NOMO-1 treated with dmso at 0.1 percent for 144 hours (cell line): ENCODE data around the gene BBS2.
A peak's percentile ranks its signal among the peaks of the same experiment; 100 is the strongest.

Experiments used
- DNase-seq: peaks from one replicate; lab custom pipeline; 2025; ENCODE audit not compliant: unreplicated experiment; lab: John Stamatoyannopoulos, UW

Gene BBS2, protein sequence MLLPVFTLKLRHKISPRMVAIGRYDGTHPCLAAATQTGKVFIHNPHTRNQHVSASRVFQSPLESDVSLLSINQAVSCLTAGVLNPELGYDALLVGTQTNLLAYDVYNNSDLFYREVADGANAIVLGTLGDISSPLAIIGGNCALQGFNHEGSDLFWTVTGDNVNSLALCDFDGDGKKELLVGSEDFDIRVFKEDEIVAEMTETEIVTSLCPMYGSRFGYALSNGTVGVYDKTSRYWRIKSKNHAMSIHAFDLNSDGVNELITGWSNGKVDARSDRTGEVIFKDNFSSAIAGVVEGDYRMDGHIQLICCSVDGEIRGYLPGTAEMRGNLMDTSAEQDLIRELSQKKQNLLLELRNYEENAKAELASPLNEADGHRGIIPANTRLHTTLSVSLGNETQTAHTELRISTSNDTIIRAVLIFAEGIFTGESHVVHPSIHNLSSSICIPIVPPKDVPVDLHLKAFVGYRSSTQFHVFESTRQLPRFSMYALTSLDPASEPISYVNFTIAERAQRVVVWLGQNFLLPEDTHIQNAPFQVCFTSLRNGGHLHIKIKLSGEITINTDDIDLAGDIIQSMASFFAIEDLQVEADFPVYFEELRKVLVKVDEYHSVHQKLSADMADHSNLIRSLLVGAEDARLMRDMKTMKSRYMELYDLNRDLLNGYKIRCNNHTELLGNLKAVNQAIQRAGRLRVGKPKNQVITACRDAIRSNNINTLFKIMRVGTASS

DNA sequence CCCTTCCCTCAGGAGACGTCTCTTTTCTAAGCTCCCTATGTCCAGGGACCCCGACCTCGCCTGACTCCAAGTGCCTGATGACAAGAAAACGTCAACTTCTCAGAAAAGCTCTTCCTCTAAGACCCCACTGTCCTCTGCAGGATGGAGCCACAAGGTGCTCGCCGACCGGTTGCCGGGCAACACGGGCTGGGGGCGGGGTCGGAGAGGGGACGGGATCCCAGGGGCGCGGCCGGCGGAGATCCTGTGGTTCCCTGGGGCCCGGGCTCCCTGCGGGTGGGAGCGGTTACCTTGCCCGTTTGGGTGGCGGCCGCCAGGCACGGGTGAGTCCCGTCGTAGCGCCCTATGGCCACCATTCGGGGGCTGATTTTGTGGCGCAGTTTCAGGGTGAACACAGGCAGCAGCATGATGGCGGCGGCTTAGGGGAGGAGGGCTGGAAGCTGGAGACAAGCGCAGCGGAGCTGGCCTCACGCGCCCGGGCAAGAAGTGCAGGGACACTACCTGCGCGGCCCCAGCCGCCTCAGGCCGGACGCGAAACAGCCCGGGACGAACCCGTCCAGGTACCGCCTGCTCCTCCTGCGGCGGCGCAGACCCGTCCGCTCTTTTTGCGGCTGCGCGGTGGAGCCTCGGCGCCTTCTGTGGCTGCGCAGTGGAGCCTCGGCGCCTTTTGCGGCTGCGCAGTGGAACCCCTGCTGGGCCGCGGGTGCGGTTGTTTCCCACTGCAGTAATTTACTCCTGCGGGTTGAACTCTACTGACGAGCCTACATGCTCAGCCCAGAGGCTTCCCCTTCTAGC lies at the start of gene BBS2:
TSS of gene BBS2 (minus strand) at position 566 of the 792 bp plus-strand sequence. CDS start at position 404, 162 bp downstream.
- peak; percentile 69 for DNase-seq

DNA sequence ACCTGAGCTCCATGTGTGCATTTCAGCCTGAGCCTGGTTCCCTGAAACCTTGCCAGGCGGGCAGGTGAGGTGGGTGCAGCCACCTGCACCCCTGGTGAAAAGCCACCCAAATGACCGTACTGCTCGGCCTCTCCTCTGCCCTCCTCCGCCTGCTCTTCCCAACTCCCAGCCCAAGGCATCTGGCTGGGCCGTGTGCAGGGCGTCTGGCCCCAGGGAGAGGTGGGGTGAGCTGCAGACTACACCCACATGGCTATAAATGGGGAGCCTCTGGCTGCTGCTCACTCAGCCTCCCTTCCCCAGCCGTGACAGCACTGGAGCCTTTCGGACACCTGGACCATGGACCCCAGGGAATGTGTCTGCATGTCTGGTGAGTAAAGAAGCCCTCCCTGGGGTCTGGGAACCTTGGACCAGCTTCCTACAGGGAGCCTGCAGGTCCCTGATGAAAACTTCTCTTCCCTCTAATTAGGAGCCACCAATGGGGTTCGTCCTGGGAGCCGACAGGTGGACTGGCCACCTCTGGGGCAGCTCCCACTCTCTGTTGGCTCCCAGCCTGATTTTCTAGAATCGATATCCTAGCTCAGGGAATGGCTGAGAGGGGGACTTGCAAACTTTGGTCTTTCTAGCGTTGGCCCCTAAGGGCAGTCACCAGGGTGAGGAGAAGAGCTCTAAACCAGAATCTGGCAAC lies 45.1 kb upstream of the BBS2 start, which contains the start of gene MT4:
TSS of gene MT4 (plus strand) at position 281 of the 685 bp plus-strand sequence. CDS start at position 337, 56 bp downstream.
- no peak for DNase-seq

DNA sequence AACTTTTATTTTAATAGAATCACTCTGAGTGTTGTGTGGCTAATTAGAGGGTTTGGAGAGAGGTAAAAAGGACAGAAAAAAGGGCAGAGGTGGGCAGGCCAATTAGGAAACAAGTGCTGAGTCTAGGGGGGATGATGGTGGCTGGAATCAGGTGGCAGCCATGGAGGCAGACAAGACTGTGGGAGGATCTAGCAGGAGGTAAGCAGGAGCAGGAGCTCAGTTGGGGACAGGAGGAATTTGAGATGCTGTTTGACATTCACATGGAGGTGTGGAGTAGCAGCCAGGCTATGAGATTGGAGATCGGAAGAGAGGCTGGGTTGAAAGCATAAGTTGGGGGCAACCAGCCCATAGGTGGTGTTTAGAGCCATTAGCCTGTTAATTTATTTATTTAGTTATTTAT lies 41.3 kb upstream of the BBS2 start:
- no peak for DNase-seq

DNA sequence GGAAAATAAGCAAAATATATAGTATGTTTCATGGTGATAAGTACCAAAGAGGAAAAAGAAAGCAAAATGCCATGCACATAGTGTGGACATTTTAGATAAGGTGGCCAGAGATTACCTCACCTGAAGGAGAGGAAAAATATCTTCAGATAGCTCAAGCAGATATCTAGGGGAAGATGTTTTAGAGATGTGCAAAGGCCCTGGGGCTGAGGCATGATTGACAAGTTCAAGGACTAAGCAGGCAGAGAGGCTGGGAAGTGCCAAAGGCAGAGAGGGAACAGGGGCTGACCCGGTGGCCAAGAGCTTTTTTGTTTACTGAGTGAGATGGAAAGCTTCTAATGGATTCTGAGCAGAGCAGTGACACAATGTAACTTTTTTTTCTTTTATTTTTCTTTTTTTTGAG lies 40.6 kb upstream of the BBS2 start:
- DNase-seq: no peak

DNA sequence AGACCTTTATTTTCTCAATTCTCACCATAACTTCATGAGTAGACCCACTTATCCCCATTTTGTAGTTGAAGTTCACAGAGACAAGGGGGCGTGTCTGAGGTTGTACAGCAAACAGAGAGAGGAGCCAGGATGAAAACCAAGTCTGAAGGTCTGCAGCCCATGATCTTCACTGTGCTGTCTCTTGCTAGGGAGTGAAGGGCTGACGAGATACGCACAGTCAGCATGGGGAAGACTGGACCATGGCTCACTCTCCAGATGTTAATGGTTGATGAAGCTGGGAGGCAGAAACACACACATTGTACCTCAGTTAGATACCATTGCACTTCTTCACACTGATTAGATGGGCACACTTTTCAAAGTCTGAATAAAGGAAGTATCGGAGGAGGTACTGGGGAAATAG lies 39.3 kb upstream of the BBS2 start:
- no peak for DNase-seq

DNA sequence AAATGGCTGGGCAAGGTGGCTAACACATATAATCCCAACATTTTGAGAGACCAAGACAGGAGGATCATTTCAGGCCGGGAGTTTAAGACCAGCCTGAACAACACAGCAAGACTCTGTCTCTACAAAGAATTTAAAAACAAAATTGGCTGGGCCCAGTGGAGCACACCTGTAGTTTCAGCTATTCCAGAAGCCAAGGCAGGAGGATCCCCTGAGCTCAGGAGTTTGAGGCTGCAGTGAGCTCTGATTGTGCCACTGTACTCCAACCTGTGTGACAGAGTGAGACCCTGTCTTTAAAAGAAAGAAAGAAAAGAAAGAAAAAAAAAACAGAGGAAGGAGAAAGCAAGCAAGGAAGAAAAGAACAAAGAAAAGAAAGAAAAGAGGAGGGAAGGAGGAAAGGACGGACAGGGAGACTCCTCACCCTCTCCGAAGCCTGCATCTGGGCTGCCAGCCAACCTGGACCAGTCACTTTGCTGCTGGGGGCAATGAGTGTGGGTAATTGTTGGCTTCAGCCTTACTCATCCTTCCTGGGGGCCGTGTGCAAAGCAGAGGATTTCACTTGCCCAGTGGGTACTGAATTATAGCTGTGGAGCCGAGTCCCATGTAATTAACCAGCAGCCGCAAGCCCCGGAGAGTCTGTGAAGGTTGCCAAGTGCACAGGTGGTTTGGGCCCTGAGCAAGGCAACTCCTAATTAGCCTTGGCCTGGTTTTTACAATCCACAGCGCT lies 38.4 kb upstream of the BBS2 start:
- no peak for DNase-seq

DNA sequence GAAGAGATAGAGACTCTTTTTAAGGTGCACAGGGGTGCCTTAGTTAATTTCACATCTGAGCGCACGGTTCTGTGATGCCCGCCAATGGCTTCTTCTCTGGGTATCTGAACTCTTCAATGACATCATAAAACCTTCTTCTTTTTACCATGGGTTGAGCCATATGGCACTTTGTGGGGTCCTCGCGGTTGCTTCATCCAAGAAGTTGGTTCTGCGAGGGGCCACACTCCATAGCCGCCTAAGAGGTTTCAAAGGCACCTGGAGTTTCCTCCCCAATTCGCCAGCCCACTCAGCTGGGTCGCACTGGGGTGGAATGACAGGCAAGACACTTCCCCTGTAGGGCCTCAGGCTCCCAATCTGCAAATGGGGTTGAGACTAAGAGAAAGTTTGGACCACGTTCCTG lies 34.6 kb upstream of the BBS2 start:
- no peak for DNase-seq

DNA sequence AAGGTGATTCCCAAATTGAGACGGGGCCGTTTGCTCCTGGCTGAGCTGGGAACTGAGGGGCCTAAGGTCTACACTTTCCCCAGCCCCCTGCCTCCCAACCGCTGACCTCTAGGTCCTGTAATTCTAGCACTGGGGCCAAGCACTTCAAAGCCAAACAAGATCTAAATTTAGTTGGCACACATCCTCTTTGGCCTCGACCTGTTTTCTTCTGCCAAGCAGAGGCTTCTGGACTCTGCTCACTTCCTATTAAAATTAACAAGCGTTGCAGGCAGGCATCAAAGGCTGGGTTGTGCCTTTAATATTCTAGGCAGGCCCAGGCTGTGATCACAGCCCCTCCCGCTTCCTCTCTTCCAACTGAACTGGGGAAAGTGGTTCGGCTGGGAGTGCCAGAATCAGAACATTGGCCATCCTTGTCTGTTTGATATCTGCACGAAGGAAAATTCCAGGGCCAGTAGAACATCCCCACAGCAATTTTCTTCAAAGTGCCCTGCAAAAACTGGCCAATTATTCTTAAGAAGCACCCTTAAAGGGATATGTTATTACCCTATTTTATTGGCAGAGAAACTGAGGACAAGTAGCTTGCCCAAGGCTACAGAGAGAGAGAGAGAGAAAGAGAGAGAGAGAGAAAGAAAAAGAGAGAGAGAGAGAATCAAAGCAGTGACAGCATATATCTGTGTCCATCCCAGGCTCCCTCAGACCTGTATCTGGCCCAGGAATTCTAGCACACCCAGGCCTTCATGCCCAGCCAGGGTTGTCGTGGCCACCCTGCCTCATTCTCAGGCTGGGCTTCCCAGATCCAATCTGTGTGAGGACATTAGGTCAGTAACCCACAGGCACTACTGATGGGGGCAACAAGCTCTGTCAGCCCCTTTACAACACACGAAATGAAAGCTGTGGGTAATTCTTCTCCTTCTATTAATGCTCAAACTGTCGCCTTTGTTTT lies 32.2 kb upstream of the BBS2 start:
- DNase-seq: peak; percentile 62

DNA sequence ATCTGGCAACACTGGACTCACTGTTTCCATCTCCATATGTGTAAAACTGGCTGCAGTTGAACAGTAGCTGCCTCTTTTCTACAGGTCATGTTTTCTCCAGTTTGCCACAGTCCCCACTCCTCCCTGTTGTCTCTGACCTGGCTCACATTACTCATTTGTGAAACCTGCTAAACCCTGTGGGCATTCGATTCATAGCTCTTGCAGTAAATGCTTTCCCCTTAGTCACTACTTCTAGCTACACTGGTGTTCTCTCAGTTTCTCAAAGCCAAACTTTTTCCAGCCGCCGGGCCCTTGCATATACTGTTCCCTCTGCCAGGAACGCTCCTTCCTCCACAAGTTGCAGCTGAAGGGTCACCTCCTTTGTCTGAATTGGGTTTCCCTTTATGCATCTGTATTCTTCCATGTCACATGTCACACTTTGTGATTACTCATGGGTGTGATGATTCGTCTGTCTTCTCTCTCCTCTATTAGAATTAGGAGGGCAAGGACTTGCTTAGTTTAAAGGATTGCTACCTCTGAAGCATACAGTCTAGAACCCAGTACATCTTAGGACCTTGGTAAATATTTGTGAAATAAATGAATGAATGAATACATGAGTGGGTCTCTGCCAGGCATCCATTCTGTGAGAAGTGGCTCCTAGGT lies 30.0 kb upstream of the BBS2 start:
- no peak for DNase-seq

DNA sequence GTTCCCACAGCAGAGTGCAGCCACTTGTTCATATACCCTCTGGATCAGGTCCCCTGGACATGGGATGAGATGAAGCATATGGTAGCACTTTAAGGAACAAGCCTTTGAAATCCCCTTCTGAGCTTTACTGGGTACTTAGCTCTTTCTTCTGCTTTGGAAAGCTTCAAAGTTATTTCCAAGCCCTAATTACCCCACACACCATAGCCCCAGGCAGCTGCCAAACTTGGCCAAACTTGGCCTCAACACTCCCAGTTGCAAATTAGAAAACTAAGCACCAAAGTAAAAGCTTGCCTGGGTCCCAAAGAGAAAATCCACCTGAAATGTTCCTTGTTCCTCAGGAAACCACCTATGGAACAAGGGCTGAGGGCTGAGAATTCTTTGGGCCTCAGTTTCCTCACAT lies 29.3 kb upstream of the BBS2 start:
- no peak for DNase-seq

DNA sequence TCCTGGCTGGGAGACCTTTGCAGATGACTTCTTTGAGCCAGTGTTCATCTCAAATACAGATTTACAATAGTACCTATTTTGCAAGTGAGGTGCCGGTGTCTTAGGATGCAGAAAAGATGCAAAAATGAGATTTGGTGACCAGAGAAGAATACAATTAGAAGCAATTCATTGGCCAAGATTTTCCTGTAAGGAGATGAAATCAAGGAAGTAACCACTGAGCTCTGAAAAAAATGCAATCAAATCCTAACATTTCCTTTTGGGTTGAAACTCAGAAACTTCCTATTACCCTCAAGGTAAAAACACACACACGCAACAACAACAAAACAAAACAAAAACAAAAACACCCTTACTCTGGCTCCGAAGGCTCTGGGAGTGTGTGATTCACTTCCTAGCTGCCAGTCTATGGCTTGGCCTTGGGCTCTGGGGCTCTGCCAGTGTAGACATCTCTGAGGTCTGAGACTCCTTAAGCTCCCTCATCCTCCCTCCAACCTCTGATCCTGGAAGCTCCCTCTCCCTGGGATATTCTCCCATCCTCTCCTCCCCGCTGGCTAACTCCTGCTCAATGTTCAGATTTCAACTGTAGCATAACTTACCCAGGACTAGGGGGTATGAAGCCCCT lies 28.2 kb upstream of the BBS2 start:
- no peak for DNase-seq

DNA sequence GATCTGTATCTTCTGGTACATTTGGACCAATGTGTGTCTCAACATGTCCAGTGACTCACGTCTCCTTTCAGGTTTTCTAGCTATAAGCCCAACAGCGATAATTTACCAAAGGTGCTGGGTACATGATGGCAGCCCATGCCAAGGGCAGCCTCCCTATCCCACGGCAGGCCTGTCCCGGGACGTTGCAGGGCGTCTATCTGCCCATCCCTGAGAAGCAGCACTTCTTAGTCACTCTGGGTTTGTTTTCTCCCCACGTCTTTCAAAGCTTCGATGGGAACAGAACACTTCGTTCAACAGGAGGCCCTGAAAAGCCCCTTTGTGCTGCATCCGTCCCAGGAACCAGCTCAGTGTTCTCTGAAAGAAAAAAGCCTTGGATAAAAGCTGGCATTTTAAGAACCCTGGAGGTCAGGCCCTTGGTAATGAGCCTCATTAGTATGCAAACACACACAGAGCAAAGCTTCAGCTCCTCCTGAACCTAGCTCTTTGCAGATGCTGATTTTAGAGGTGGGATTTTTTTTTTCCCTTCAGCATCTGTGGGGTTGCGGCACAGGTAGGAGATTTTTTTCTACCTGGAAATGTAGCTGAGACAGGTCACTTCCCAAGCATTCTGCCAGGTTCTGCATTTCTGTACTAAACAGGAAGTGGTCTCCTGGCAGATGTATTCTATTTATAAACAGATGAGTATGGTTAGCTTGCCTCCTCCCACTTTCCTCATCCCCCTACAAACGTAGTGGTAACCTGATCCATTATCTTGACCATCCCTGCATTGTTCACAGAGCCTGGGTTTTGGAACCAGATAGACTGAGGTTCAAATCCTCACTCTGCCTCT lies 27.5 kb upstream of the BBS2 start:
- no peak for DNase-seq

DNA sequence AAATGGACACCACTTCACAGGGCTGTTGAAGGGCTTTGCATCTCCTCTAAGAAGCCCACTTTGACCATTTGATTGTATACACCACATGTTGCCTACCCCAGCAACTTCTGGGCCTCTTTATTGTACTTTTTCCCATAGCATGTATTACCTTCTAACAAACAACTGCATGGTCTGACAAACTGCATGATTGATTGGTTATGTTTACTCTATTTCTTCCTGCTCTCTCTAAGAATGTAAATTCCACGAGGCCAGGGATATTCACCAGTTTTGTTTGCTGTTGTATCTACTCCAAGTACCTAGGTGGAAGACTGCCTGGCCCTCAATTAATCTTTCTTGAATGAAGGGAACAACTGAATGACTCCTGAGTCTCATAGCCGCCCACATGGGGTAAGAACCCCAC lies 22.2 kb upstream of the BBS2 start:
- DNase-seq: no peak

DNA sequence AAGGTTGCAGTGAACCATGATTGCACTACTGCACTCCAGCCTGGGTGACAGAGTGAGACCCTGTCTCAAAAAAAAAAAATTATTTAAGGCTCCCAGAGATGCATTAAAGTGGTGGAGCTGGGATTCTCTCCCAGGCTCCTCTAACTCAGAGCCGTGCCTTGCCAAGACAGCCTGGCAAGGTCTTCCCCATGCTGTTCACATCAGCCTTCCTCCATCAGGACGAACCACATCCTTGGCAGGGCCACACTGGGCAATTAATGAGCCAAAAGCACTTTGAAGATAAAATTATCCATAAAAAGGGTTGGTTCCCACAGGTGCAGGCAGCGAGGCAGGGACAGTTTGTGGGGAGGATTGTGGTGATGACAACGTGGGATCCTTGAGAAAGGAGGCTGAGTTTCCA lies 19.8 kb upstream of the BBS2 start:
- DNase-seq: no peak

DNA sequence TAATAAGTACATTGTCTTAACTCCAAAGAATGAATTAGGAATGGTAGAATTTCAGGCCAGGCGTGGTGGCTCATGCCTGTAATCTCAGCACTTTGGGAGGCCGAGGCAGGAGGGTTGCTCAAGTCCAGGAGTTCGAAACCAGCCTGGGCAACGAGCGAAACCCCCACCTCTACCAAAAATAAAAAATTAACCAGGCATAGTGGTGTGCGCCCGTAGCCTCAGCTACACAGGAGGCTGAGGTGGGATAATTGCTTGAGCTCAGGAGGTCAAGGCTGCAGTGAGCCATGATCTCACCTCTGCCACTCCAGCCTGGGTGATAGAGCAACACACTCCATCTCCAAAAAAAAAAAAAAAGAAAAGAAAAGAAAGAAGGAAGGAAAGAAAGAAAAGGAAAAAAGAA lies 18.5 kb upstream of the BBS2 start:
- DNase-seq: no peak

DNA sequence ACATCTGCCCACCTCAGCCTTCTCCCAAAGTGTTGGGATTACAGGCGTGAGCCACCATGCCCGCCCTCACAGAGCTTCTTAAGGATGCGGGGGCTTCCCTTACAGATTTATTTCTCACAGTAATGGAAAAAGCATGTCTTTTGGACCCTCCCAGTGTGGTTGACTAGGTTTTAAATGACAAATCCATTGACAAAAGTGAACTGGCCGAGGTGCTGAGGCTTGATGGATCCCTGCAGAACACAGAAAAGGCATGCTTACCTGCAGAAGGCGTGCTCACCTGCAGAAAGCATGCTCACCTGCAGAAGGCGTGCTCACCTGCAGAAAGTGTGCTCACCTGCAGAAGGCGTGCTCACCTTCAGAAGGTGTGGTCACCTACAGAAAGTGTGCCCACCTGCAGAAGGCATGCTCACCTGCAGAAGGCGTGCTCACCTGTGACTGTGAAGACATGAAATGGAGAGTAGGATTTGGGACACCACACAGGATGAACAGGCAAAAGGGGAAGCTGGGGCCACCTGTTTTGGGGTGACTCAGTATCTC lies 15.1 kb upstream of the BBS2 start:
- DNase-seq: no peak

DNA sequence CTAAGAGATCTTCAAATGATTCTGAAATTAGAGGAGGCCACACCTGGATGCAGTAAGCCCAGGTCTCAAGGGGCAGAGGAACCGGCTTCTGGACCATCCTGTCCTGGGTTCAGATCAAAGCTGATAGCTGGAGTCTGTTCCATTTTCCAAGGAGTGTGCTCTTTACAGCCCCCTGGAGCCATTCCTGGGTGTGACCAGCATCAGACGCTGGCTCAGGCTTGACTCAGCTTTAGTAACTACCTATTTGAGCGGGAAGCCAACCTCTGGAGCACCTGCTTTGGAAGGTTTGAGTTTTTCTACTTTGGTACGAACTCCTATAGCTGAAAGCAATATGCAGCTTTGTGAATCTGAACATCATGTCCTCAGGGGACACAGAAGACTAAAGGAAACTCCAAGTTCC lies 12.9 kb upstream of the BBS2 start:
- no peak for DNase-seq
